Fibroblast of skin of right quadriceps (primary cell): ENCODE measurements around the gene KCTD10.

ENCODE experiments used
- DNase-seq: peaks from one replicate; pipeline ENCODE4 v3.0.0-alpha.2; 2013

Gene KCTD10

GRCh38 chr12:109473006-109473405 lies 4.1 kb downstream of the KCTD10 start:
- DNase-seq = no peak

GRCh38 chr12:109469517-109469916 lies 7.6 kb downstream of the KCTD10 start:
- no peak for DNase-seq

GRCh38 chr12:109467978-109468676 lies 9.0 kb downstream of the KCTD10 start:
- no peak for DNase-seq

- no peak for DNase-seq
These were observed 10.3 kb downstream of the KCTD10 start for GRCh38 chr12:109466821-109467220.

- no peak for DNase-seq
These were observed 10.8 kb downstream of the KCTD10 start for GRCh38 chr12:109466305-109466704.

GRCh38 chr12:109464642-109465351 lies 12.3 kb downstream of the KCTD10 start:
- DNase-seq = peak; percentile 37

- peak; percentile 47 for DNase-seq
These were observed 13.3 kb downstream of the KCTD10 start for GRCh38 chr12:109463756-109464155.

- peak; percentile 99 for DNase-seq
These were observed 14.0 kb downstream of the KCTD10 start for GRCh38 chr12:109462868-109463692.

GRCh38 chr12:109461846-109462756 lies 15.0 kb downstream of the KCTD10 start:
- DNase-seq = peak; percentile 99

GRCh38 chr12:109461049-109461845 lies 15.9 kb downstream of the KCTD10 start:
- DNase-seq = no peak

- DNase-seq = no peak
These were observed 16.6 kb downstream of the KCTD10 start for GRCh38 chr12:109460538-109460937.

- DNase-seq = no peak
These were observed 17.9 kb downstream of the KCTD10 start for GRCh38 chr12:109459247-109459646.

- peak; percentile 50 for DNase-seq
These were observed 18.3 kb downstream of the KCTD10 start for GRCh38 chr12:109458771-109459208.

GRCh38 chr12:109458086-109458485 lies 19.0 kb downstream of the KCTD10 start:
- DNase-seq = peak; percentile 52

GRCh38 chr12:109455706-109456105 lies 21.4 kb downstream of the KCTD10 start:
- no peak for DNase-seq

- no peak for DNase-seq
These were observed 24.6 kb downstream of the KCTD10 start for GRCh38 chr12:109452489-109452888.

- DNase-seq = no peak
These were observed 25.7 kb downstream of the KCTD10 start for GRCh38 chr12:109451400-109451799.

GRCh38 chr12:109450980-109451379 lies 26.1 kb downstream of the KCTD10 start:
- no peak for DNase-seq

- DNase-seq = no peak
These were observed 27.1 kb downstream of the KCTD10 start for GRCh38 chr12:109449845-109450532.

GRCh38 chr12:109448707-109449390 lies 28.3 kb downstream of the KCTD10 start:
- no peak for DNase-seq
